Activated CD8-positive, alpha-beta memory T cell treated with anti-CD3 and anti-CD28 coated beads for 4 hours (primary cell): ENCODE measurements around the gene PCOLCE2.

Source experiments
- DNase-seq, 2 donors: peaks; one replicate each; pipeline ENCODE4 v3.0.0-alpha.2; 2020; ENCODE audit warnings: low read depth in 2 of 2

PCOLCE2 gene

GRCh38 chr3:142888481-142889211 lies at the start of gene PCOLCE2:
Gene PCOLCE2 (minus strand): TSS chr3:142889083. CDS start chr3:142888896, 187 bp downstream.
- no peak for DNase-seq

- no peak for DNase-seq
Observed at GRCh38 chr3:142935963-142936362, 47.1 kb upstream of the PCOLCE2 start.

- DNase-seq, result no peak
Observed at GRCh38 chr3:142934887-142935269, 46.0 kb upstream of the PCOLCE2 start.

- DNase-seq, result no peak
Observed at GRCh38 chr3:142934128-142934886, 45.4 kb upstream of the PCOLCE2 start.

- no peak for DNase-seq
Observed at GRCh38 chr3:142931222-142931621, 42.3 kb upstream of the PCOLCE2 start.

GRCh38 chr3:142930463-142930862 lies 41.6 kb upstream of the PCOLCE2 start:
- DNase-seq, result no peak

GRCh38 chr3:142929890-142930289 lies 41.0 kb upstream of the PCOLCE2 start:
- no peak for DNase-seq

GRCh38 chr3:142929109-142929508 lies 40.2 kb upstream of the PCOLCE2 start:
- no peak for DNase-seq

- no peak for DNase-seq
Observed at GRCh38 chr3:142926368-142926944, 37.6 kb upstream of the PCOLCE2 start.

GRCh38 chr3:142925140-142925539 lies 36.3 kb upstream of the PCOLCE2 start:
- no peak for DNase-seq

- DNase-seq, result no peak
Observed at GRCh38 chr3:142923694-142924093, 34.8 kb upstream of the PCOLCE2 start.

GRCh38 chr3:142916605-142917004 lies 27.7 kb upstream of the PCOLCE2 start:
- DNase-seq, result no peak

- no peak for DNase-seq
Observed at GRCh38 chr3:142915636-142916035, 26.8 kb upstream of the PCOLCE2 start.

- DNase-seq, result no peak
Observed at GRCh38 chr3:142914286-142914811, 25.5 kb upstream of the PCOLCE2 start.

GRCh38 chr3:142913432-142913831 lies 24.5 kb upstream of the PCOLCE2 start:
- no peak for DNase-seq

GRCh38 chr3:142912402-142913172 lies 23.7 kb upstream of the PCOLCE2 start:
- DNase-seq, result no peak

- DNase-seq, result no peak
Observed at GRCh38 chr3:142910280-142910679, 21.4 kb upstream of the PCOLCE2 start.

GRCh38 chr3:142909282-142909681 lies 20.4 kb upstream of the PCOLCE2 start:
- DNase-seq, result no peak

GRCh38 chr3:142907996-142908395 lies 19.1 kb upstream of the PCOLCE2 start:
- no peak for DNase-seq

GRCh38 chr3:142904639-142905436 lies 16.0 kb upstream of the PCOLCE2 start:
- no peak for DNase-seq

GRCh38 chr3:142902356-142902755 lies 13.5 kb upstream of the PCOLCE2 start:
- no peak for DNase-seq
